ENCODE data around the gene TRIM33. TPM values are rescaled to one million over a fixed set of nuclear protein-coding genes. Genes with fewer than 3 reads are reported as not detected.
A peak's percentile ranks its signal among the peaks of the same experiment; 100 is the strongest.

The TRIM33 gene
- total RNA-seq, 1 donor from 2014 or later: 31.8 TPM

DNA sequence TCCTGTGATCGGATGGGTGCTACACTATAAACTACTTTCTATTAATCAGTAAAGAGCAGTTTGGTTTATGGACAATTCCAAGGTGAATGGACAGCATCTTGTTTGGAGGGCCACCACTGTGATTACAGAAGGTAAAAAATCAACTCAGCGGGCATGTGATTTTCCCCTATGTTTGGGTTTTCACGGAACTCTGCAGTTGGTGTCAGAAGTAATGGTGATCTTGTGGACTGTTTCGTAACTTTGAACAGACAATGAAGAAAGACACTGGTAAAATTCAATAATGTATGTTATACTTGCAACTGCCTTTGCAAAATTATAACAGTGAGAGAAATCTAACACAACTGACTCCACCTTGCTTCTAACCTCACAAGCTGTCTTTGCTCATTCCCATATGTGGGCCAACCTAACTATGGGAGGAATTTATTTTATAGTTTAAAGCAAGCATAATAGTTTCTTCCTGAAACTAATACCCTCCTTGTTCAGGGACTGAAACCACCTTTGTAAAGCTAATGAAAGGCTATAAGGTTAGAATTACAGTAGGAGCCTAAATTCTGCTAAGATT is 53.2 kb downstream of the TRIM33 start:
- no peak overlapping the region for H2AFZ ChIP-seq (ENCODE audit: low read depth, low read length)
- peaks cover 8% of the 10 kb centered on the region for H3K4me1 ChIP-seq (ENCODE audit: insufficient read depth, low read length)
- no peak overlapping the region for H3K9ac ChIP-seq (ENCODE audit: low read length)
- Mint-ChIP-seq H3K4me3 (ENCODE audit: unreplicated experiment) (no peak overlapping the region), H3K9me3 (ENCODE audit: unreplicated experiment) (peaks cover 2% of the 10 kb centered on the region), H3K36me3 (ENCODE audit: low read depth, unreplicated experiment) (peaks cover 35% of the 10 kb centered on the region), H3K27me3 (ENCODE audit: low read depth, unreplicated experiment) (no peaks in the 10 kb centered on the region), H3K27ac (ENCODE audit: unreplicated experiment) (peak overlapping the region; percentile 73), H3K4me1 (ENCODE audit: low read depth, unreplicated experiment) (peaks cover 27% of the 10 kb centered on the region)
- H3K27ac ChIP-seq (ENCODE audit: low read depth, low read length): peak overlapping the region; percentile 43
- peak overlapping the region; percentile 25 for H3K4me2 ChIP-seq (ENCODE audit: low read length)
- no peaks in the 10 kb centered on the region for H3K9me3 ChIP-seq (ENCODE audit: insufficient read depth, low read depth, low read length)
- peaks cover 8% of the 10 kb centered on the region for H3K36me3 ChIP-seq (ENCODE audit: insufficient read depth, low read length)
- DNase-seq (ENCODE audit: low read depth) (no peak), FAIRE-seq (no peak)
- no peak overlapping the region for H3K4me3 ChIP-seq (ENCODE audit: insufficient read depth, low read depth, low read length)
- H3K79me2 ChIP-seq (ENCODE audit: insufficient read depth, low read length): peaks cover 29% of the 10 kb centered on the region
- no peaks in the 10 kb centered on the region for H4K20me1 ChIP-seq (ENCODE audit: insufficient read depth, low read length)
- H3K27me3 ChIP-seq (ENCODE audit: insufficient read depth, low read length): no peaks in the 10 kb centered on the region
- no peak for TF ChIP-seq EZH2 (IDR thresholded peaks at IDR 0.05; ENCODE audit: insufficient read depth, low read length)
- TF ChIP-seq, protein P1, sequence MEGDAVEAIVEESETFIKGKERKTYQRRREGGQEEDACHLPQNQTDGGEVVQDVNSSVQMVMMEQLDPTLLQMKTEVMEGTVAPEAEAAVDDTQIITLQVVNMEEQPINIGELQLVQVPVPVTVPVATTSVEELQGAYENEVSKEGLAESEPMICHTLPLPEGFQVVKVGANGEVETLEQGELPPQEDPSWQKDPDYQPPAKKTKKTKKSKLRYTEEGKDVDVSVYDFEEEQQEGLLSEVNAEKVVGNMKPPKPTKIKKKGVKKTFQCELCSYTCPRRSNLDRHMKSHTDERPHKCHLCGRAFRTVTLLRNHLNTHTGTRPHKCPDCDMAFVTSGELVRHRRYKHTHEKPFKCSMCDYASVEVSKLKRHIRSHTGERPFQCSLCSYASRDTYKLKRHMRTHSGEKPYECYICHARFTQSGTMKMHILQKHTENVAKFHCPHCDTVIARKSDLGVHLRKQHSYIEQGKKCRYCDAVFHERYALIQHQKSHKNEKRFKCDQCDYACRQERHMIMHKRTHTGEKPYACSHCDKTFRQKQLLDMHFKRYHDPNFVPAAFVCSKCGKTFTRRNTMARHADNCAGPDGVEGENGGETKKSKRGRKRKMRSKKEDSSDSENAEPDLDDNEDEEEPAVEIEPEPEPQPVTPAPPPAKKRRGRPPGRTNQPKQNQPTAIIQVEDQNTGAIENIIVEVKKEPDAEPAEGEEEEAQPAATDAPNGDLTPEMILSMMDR (IDR thresholded peaks at IDR 0.05; ENCODE audit: insufficient read depth, low read depth, low read length): no peak

DNA sequence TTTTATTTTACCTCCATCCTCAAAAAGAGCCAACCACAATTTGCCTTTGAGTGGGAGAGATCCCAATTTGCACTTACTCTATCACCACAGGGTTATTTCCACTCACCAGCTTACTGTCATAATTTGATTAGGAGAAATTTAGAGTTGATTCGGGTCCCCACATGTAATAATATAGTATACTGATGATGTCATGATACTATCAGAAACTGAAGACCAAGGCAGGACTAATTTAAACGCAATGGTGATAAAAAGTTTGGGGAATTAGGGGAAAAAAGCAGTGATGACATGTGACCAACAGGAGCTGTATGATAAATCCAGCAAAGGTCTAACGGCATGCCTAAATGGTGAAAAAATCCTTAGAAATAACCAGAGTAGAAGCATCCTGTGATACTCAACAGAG is 54.4 kb downstream of the TRIM33 start:
- no peak overlapping the region for H3K9ac ChIP-seq (ENCODE audit: low read length)
- H3K9me3 ChIP-seq (ENCODE audit: insufficient read depth, low read depth, low read length): no peaks in the 10 kb centered on the region
- no peak overlapping the region for H3K4me2 ChIP-seq (ENCODE audit: low read length)
- TF ChIP-seq EZH2 (IDR thresholded peaks at IDR 0.05; ENCODE audit: insufficient read depth, low read length): no peak
- TF ChIP-seq, protein P1 (IDR thresholded peaks at IDR 0.05; ENCODE audit: insufficient read depth, low read depth, low read length): no peak
- H2AFZ ChIP-seq (ENCODE audit: low read depth, low read length): no peak overlapping the region
- peaks cover 8% of the 10 kb centered on the region for H3K36me3 ChIP-seq (ENCODE audit: insufficient read depth, low read length)
- H3K79me2 ChIP-seq (ENCODE audit: insufficient read depth, low read length): peaks cover 28% of the 10 kb centered on the region
- FAIRE-seq (no peak), DNase-seq (ENCODE audit: low read depth) (no peak)
- no peak overlapping the region for H3K4me3 Mint-ChIP-seq (ENCODE audit: unreplicated experiment)
- H3K4me3 ChIP-seq (ENCODE audit: insufficient read depth, low read depth, low read length): no peak overlapping the region
- H3K27me3 Mint-ChIP-seq (ENCODE audit: low read depth, unreplicated experiment): no peaks in the 10 kb centered on the region
- H3K9me3 Mint-ChIP-seq (ENCODE audit: unreplicated experiment): peaks cover 2% of the 10 kb centered on the region
- H4K20me1 ChIP-seq (ENCODE audit: insufficient read depth, low read length): no peaks in the 10 kb centered on the region
- H3K4me1 Mint-ChIP-seq (ENCODE audit: low read depth, unreplicated experiment): peaks cover 27% of the 10 kb centered on the region
- H3K4me1 ChIP-seq (ENCODE audit: insufficient read depth, low read length): peaks cover 8% of the 10 kb centered on the region
- H3K27ac Mint-ChIP-seq (ENCODE audit: unreplicated experiment): no peak overlapping the region
- no peak overlapping the region for H3K27ac ChIP-seq (ENCODE audit: low read depth, low read length)
- H3K36me3 Mint-ChIP-seq (ENCODE audit: low read depth, unreplicated experiment): peaks cover 36% of the 10 kb centered on the region
- no peaks in the 10 kb centered on the region for H3K27me3 ChIP-seq (ENCODE audit: insufficient read depth, low read length)

GRCh38 chr1:114455102-114455785 is 55.8 kb downstream of the TRIM33 start:
- TF ChIP-seq, protein P1 (IDR thresholded peaks at IDR 0.05; ENCODE audit: insufficient read depth, low read depth, low read length): no peak
- no peak for TF ChIP-seq EZH2 (IDR thresholded peaks at IDR 0.05; ENCODE audit: insufficient read depth, low read length)
- Histone ChIP-seq H4K20me1 (ENCODE audit: insufficient read depth, low read length) (no peaks in the 10 kb centered on the region), H3K4me3 (ENCODE audit: insufficient read depth, low read depth, low read length) (no peak overlapping the region), H3K79me2 (ENCODE audit: insufficient read depth, low read length) (peaks cover 27% of the 10 kb centered on the region), H3K27me3 (ENCODE audit: insufficient read depth, low read length) (no peaks in the 10 kb centered on the region), H3K9me3 (ENCODE audit: insufficient read depth, low read depth, low read length) (no peaks in the 10 kb centered on the region), H3K9ac (ENCODE audit: low read length) (no peak overlapping the region), H3K27ac (ENCODE audit: low read depth, low read length) (no peak overlapping the region), H3K4me1 (ENCODE audit: insufficient read depth, low read length) (peaks cover 8% of the 10 kb centered on the region), H2AFZ (ENCODE audit: low read depth, low read length) (no peak overlapping the region), H3K4me2 (ENCODE audit: low read length) (no peak overlapping the region), H3K36me3 (ENCODE audit: insufficient read depth, low read length) (peaks cover 8% of the 10 kb centered on the region)
- DNase-seq (ENCODE audit: low read depth) (no peak), FAIRE-seq (peak; percentile 50)
- Mint-ChIP-seq H3K4me1 (ENCODE audit: low read depth, unreplicated experiment) (peaks cover 27% of the 10 kb centered on the region), H3K4me3 (ENCODE audit: unreplicated experiment) (no peak overlapping the region), H3K27ac (ENCODE audit: unreplicated experiment) (no peak overlapping the region), H3K9me3 (ENCODE audit: unreplicated experiment) (no peaks in the 10 kb centered on the region), H3K27me3 (ENCODE audit: low read depth, unreplicated experiment) (no peaks in the 10 kb centered on the region), H3K36me3 (ENCODE audit: low read depth, unreplicated experiment) (peaks cover 35% of the 10 kb centered on the region)
